NK-92 (cell line): ENCODE measurements around the gene C4B.
"Not testable (repeated sequence)": the region's sequence is repeated elsewhere in the genome, so short reads cannot be mapped to it uniquely, and the experiment has no call there.

ENCODE experiments used
- DNase-seq: peaks from one replicate; lab custom pipeline; 2025; ENCODE audit not compliant: unreplicated experiment; lab: John Stamatoyannopoulos, UW

Gene C4B

GRCh38 chr6:32035283-32036013 is 20.9 kb downstream of the C4B start:
- DNase-seq: not testable (repeated sequence)

GRCh38 chr6:32037136-32037535 is 22.5 kb downstream of the C4B start:
- DNase-seq: not testable (repeated sequence)

- not testable (repeated sequence) for DNase-seq
Measured at GRCh38 chr6:32037598-32038524, 23.3 kb downstream of the C4B start, which contains the start of gene CYP21A2. CYP21A2 (plus strand) TSS chr6:32038415; CDS start chr6:32038423, 8 bp downstream.

- DNase-seq: not testable (repeated sequence)
Measured at GRCh38 chr6:32038878-32039277, 24.3 kb downstream of the C4B start.

- not testable (repeated sequence) for DNase-seq
Measured at GRCh38 chr6:32039321-32040274, 25.0 kb downstream of the C4B start.

- not testable (repeated sequence) for DNase-seq
Measured at GRCh38 chr6:32040299-32041049, 25.9 kb downstream of the C4B start.

- DNase-seq: not testable (repeated sequence)
Measured at GRCh38 chr6:32041050-32041321, 26.4 kb downstream of the C4B start.

GRCh38 chr6:32041385-32041784 is 26.8 kb downstream of the C4B start:
- DNase-seq: not testable (repeated sequence)

- not testable (repeated sequence) for DNase-seq
Measured at GRCh38 chr6:32042276-32042675, 27.7 kb downstream of the C4B start.

- not testable (repeated sequence) for DNase-seq
Measured at GRCh38 chr6:32043589-32044380, 29.2 kb downstream of the C4B start.

GRCh38 chr6:32044916-32045315 is 30.3 kb downstream of the C4B start:
- DNase-seq: not testable (repeated sequence)

- no peak for DNase-seq
Measured at GRCh38 chr6:32045811-32046449, 31.3 kb downstream of the C4B start.

- no peak for DNase-seq
Measured at GRCh38 chr6:32046450-32047083, 32.0 kb downstream of the C4B start.

GRCh38 chr6:32047084-32047478 is 32.5 kb downstream of the C4B start:
- no peak for DNase-seq

- no peak for DNase-seq
Measured at GRCh38 chr6:32047539-32047854, 32.9 kb downstream of the C4B start.

- no peak for DNase-seq
Measured at GRCh38 chr6:32047855-32048766, 33.5 kb downstream of the C4B start.

- not testable (repeated sequence) for DNase-seq
Measured at GRCh38 chr6:32049149-32049548, 34.6 kb downstream of the C4B start.

- DNase-seq: not testable (repeated sequence)
Measured at GRCh38 chr6:32049736-32050135, 35.1 kb downstream of the C4B start.
